Measurements from ENCODE around the gene TAF1.
"Not testable (repeated sequence)": the region's sequence is repeated elsewhere in the genome, so short reads cannot be mapped to it uniquely, and the experiment has no call there.

GRCh38 chrX:71352439-71352838, 13.7 kb upstream of the TAF1 start:
- not testable (repeated sequence) for TF ChIP-seq REST (IDR thresholded peaks at IDR 0.05; ENCODE audit: insufficient read depth in 1 of 2, low read depth in 2 of 2, low read length in 1 of 2); CTCF (IDR thresholded peaks at IDR 0.05)
